ENCODE data around the gene TTC13. TPM values are rescaled to one million over a fixed set of nuclear protein-coding genes. Genes with fewer than 3 reads are reported as not detected.
"Not testable (repeated sequence)": the region's sequence is repeated elsewhere in the genome, so short reads cannot be mapped to it uniquely, and the experiment has no call there.

Gene TTC13
- total RNA-seq, 1 donor from 2014 or later = 8.5 TPM

- no peak for DNase-seq (ENCODE audit: low read depth)
- no peak for TF ChIP-seq CTCF (conservative IDR thresholded peaks at IDR 0.05; ENCODE audit: low read depth, low read length)
- no peak overlapping the region for H3K4me3 ChIP-seq (ENCODE audit: low read depth, low read length)
Measured at GRCh38 chr1:231011360-231011759, 32.7 kb upstream of the TTC13 start.

GRCh38 chr1:231007535-231007934 lies 28.9 kb upstream of the TTC13 start:
- DNase-seq (ENCODE audit: low read depth); H3K4me3 ChIP-seq (ENCODE audit: low read depth, low read length): not testable (repeated sequence)

DNA sequence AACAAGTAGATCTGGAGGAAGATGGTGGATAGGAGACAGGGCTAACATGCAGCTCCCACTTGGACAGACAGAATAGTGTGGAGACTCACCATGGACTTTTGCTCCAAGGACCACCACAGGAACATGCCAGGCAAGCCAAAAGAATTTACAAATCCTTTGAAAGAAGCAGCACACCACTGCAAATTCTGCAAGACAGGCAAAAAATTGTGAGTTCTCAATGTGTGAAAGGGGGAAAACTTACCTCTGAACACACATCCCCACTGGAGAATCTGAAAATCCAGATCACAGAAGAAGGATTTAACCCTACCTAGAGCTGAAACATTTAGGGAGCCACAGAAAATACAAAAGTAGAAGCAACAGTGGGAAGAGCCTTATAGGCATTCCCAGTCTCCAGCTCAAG lies 23.2 kb upstream of the TTC13 start:
- no peak for DNase-seq (ENCODE audit: low read depth)
- no peak overlapping the region for H3K4me3 ChIP-seq (ENCODE audit: low read depth, low read length)
- no peak for TF ChIP-seq CTCF (conservative IDR thresholded peaks at IDR 0.05; ENCODE audit: low read depth, low read length)

GRCh38 chr1:231000639-231001038 lies 22.0 kb upstream of the TTC13 start:
- no peak for DNase-seq (ENCODE audit: low read depth)
- no peak overlapping the region for H3K4me3 ChIP-seq (ENCODE audit: low read depth, low read length)
- no peak for TF ChIP-seq CTCF (conservative IDR thresholded peaks at IDR 0.05; ENCODE audit: low read depth, low read length)

DNA sequence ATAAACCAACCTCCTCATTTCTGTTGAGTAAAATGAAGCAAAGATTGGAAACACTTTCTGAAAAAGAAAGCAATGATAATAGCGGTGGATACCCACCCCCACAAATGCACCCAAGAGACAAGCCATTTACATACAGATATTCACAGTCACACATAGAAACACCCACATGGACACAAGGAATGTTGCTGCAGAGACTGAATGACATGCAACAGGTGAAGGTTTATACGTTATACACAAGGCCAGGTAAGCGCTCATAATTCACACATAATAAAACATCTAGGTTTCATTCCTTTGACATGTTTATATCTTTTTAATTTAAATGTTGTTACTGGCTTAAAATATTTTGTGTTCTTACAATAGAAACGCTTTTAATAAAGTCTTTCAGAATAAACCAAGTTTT lies 21.5 kb upstream of the TTC13 start:
- no peak for TF ChIP-seq CTCF (conservative IDR thresholded peaks at IDR 0.05; ENCODE audit: low read depth, low read length)
- H3K4me3 ChIP-seq (ENCODE audit: low read depth, low read length) = no peak overlapping the region
- no peak for DNase-seq (ENCODE audit: low read depth)

DNA sequence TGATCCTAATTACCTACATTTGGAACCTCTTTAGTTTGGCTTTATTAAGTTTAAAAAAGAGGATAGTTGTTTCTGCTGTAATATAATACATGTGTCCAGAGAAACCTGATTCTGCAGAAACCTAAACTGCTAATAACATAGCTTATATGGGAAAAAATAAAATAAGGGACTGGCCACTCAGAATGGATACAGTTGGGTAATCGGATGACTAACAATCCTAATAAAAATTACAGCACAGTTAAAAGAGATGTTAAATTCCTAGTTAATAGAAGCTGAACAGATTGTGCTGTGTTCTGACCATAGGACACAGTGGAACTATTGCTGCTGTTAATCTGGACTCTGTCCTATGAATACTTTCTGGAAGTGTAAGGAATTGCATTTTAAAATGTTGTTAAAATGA lies 16.2 kb upstream of the TTC13 start:
- no peak for TF ChIP-seq CTCF (conservative IDR thresholded peaks at IDR 0.05; ENCODE audit: low read depth, low read length)
- no peak overlapping the region for H3K4me3 ChIP-seq (ENCODE audit: low read depth, low read length)
- DNase-seq (ENCODE audit: low read depth) = no peak

DNA sequence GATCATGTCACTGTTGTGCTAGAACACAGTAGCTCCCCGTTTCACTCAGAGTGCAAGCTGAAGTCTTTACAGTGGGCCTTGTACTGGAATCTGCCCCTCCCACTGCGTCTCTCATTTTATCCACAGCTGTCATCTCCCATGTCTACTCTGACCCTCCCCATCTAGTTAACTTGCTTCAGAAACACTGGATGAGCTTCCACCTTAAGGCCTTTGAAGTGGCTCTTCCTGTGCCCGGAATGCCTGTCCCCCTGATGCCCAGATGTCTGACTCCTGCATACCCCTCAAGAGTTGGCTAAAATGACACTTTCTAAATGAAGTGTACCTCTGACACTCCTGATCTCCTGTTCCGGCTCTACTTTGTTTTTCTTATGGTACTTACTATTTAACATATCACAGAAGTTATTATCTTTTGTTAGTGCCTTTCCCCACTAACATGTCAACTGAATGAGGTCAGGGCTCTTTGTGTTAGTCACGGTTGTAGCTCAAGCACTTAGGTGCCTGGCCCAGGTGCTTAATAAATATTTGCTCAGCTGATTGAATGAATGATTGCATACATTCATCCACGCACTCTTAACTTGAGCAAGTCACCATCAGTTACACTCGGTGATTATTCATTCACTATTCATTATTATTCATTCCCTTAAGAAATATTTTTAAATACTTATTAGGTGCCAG lies 13.6 kb upstream of the TTC13 start:
- no peak for DNase-seq (ENCODE audit: low read depth)

More for the DNA sequence above, 13.6 kb upstream of the TTC13 start:
- H3K4me3 ChIP-seq (ENCODE audit: low read depth, low read length) = no peak overlapping the region
- TF ChIP-seq CTCF (conservative IDR thresholded peaks at IDR 0.05; ENCODE audit: low read depth, low read length) = no peak
